Measurements from ENCODE around the gene PDE1C.

The PDE1C gene

DNA sequence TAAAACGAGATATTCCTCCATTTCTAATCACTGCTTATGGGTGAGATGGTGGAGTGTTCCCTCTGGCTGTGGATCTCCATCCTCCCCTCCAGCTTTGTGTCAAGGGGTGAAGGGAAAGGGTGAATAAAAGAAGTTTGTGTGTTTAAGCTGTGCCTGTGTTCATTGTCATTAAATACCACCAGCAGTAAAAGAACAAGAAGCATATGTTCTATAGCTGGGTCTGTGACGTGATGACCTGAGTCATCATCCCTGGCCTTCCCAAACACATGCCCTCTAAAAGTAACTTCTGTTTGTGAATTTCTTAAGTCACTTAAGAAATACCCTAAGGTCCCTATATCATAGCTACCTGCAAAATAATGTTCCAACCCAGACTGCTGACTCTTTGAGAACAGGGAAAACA is 278.3 kb downstream of the PDE1C start:
- no peak for TF ChIP-seq POLR2AphosphoS5 (IDR thresholded peaks at IDR 0.05; ENCODE audit: low read depth, low read length)
- no peak for TF ChIP-seq TAF1 (IDR thresholded peaks at IDR 0.05; ENCODE audit: borderline replicate concordance, insufficient read depth, low read length)
- TF ChIP-seq FOXP2 (optimal IDR thresholded peaks at IDR 0.05; ENCODE audit: borderline replicate concordance, extremely low read depth, extremely low read length, insufficient read depth): no peak
- TF ChIP-seq SIN3A (IDR thresholded peaks at IDR 0.05; ENCODE audit: borderline replicate concordance, insufficient read depth, low read length): no peak
- TF ChIP-seq, protein P1, sequence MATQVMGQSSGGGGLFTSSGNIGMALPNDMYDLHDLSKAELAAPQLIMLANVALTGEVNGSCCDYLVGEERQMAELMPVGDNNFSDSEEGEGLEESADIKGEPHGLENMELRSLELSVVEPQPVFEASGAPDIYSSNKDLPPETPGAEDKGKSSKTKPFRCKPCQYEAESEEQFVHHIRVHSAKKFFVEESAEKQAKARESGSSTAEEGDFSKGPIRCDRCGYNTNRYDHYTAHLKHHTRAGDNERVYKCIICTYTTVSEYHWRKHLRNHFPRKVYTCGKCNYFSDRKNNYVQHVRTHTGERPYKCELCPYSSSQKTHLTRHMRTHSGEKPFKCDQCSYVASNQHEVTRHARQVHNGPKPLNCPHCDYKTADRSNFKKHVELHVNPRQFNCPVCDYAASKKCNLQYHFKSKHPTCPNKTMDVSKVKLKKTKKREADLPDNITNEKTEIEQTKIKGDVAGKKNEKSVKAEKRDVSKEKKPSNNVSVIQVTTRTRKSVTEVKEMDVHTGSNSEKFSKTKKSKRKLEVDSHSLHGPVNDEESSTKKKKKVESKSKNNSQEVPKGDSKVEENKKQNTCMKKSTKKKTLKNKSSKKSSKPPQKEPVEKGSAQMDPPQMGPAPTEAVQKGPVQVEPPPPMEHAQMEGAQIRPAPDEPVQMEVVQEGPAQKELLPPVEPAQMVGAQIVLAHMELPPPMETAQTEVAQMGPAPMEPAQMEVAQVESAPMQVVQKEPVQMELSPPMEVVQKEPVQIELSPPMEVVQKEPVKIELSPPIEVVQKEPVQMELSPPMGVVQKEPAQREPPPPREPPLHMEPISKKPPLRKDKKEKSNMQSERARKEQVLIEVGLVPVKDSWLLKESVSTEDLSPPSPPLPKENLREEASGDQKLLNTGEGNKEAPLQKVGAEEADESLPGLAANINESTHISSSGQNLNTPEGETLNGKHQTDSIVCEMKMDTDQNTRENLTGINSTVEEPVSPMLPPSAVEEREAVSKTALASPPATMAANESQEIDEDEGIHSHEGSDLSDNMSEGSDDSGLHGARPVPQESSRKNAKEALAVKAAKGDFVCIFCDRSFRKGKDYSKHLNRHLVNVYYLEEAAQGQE (IDR thresholded peaks at IDR 0.05; ENCODE audit: insufficient read depth in 1 of 2, low read depth in 2 of 2, low read length in 2 of 2): no peak

DNA sequence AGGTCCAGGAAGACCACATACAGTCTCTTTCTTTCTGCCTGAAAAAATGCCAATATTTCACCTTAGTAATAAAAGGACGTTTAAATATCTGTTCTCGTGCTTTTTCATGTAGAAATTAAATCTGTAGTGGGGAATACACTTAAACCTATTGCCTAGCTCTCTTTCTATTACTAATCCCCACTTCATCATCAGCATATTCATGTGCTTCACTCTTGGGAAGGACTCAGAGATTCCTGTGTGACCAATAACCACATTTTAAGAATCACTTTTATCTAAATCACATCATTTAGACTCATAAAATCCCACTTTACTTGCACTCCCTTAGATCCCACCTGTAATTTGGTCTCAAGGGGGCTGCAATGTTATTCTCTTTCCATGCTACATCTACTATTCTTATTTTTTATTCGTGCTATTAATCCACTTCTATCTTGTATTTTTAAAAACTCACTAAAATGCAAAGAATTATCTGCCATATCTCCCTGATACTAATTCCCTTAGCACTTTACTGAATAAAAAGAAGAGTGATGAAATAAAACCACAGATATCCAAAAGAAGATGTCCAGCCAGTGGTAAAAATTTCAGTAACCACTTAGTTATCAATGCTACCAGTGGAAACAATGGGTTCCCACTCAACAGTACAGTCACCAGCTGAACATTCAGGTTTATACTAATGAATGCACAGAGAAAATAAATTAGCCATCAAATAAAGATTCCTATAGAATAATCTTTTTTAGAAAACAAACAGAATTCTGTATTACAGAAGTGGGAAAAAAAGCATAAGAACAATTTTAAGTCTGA is 281.1 kb downstream of the PDE1C start:
- no peak for TF ChIP-seq SIN3A (IDR thresholded peaks at IDR 0.05; ENCODE audit: borderline replicate concordance, insufficient read depth, low read length)
- TF ChIP-seq POLR2AphosphoS5 (IDR thresholded peaks at IDR 0.05; ENCODE audit: low read depth, low read length): no peak
- no peak for TF ChIP-seq FOXP2 (optimal IDR thresholded peaks at IDR 0.05; ENCODE audit: borderline replicate concordance, extremely low read depth, extremely low read length, insufficient read depth)
- TF ChIP-seq, protein P1 (IDR thresholded peaks at IDR 0.05; ENCODE audit: insufficient read depth in 1 of 2, low read depth in 2 of 2, low read length in 2 of 2): no peak
- no peak for TF ChIP-seq TAF1 (IDR thresholded peaks at IDR 0.05; ENCODE audit: borderline replicate concordance, insufficient read depth, low read length)

DNA sequence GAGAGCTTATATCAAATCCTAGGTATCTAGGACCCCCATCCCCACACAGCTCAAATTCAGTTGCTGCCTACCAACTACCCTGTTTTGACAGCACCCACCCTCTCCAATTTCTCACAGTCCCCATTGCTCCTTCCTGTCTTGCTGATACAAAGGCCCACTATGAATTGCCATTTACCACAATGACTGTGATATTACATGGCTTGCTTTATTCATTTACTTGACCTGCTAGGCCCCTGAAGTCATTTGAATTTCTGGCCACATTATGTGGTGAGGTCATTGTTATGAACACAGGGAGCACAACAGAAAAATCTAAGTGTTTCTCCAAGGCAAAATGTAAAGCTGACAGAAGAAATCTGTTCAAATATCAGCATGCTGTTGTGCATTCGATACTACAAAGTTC is 281.8 kb downstream of the PDE1C start:
- TF ChIP-seq SIN3A (IDR thresholded peaks at IDR 0.05; ENCODE audit: borderline replicate concordance, insufficient read depth, low read length): no peak
- TF ChIP-seq, protein P1 (IDR thresholded peaks at IDR 0.05; ENCODE audit: insufficient read depth in 1 of 2, low read depth in 2 of 2, low read length in 2 of 2): no peak
- TF ChIP-seq FOXP2 (optimal IDR thresholded peaks at IDR 0.05; ENCODE audit: borderline replicate concordance, extremely low read depth, extremely low read length, insufficient read depth): no peak
- TF ChIP-seq POLR2AphosphoS5 (IDR thresholded peaks at IDR 0.05; ENCODE audit: low read depth, low read length): no peak
- no peak for TF ChIP-seq TAF1 (IDR thresholded peaks at IDR 0.05; ENCODE audit: borderline replicate concordance, insufficient read depth, low read length)

DNA sequence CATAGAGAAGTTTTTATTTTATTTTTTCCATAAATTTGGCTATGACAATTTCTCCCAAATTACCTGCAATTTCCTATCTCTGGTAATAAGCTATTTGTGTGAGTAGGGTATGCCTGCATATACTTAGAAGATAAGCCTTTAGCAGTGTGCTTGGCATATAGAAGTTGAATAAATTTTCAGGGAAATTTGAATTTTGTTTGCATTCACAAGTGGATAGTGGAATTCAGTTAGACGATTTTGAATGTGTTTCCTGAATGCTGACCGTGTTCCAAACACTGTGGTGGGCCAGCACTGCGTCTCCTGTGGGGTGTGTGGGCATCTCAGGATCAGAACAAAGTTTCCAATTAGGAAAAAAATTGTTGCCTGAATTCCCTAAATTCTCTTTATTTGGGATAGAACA is 283.9 kb downstream of the PDE1C start:
- no peak for TF ChIP-seq TAF1 (IDR thresholded peaks at IDR 0.05; ENCODE audit: borderline replicate concordance, insufficient read depth, low read length)

DNA sequence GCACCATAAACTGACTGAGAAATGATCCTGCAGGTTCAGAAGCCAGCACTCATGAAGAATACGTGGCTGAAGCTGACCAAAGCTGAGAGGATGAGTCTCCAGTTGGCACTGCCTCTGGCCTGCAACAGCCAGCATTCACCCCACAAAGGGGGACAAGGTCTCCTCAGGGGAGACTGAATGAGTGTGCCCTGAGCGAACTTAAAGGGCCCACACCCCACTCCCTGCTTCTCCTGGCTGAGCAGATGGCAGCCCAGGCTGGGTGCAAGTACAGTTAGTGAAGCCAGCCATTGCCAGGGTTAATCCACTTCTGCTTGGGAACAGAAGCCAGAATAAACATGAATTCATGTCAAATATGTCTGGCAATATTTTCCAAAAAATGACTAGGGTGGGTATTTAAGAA is 285.1 kb downstream of the PDE1C start:
- TF ChIP-seq SIN3A (IDR thresholded peaks at IDR 0.05; ENCODE audit: borderline replicate concordance, insufficient read depth, low read length): no peak
- TF ChIP-seq, protein P1 (IDR thresholded peaks at IDR 0.05; ENCODE audit: insufficient read depth in 1 of 2, low read depth in 2 of 2, low read length in 2 of 2): no peak
- no peak for TF ChIP-seq POLR2AphosphoS5 (IDR thresholded peaks at IDR 0.05; ENCODE audit: low read depth, low read length)
